Liver (tissue), 2 donors: ENCODE data around the gene MYOF.

ENCODE experiments used
- CTCF ChIP-seq: fragments of 150-350 bp; IDR thresholded peaks from 2 replicates; pipeline ENCODE4 v1.5.1; 2017; ENCODE audit warnings: improper control_type of control experiment, low read depth, low read length; ENCODE audit not compliant: missing input control
- REST ChIP-seq: IDR thresholded peaks from 2 replicates; pipeline ENCODE4 v1.6.1; 2016; ENCODE audit warnings: antibody characterized with exemption, mild to moderate bottlenecking
- donor health status: healthy.

DNA sequence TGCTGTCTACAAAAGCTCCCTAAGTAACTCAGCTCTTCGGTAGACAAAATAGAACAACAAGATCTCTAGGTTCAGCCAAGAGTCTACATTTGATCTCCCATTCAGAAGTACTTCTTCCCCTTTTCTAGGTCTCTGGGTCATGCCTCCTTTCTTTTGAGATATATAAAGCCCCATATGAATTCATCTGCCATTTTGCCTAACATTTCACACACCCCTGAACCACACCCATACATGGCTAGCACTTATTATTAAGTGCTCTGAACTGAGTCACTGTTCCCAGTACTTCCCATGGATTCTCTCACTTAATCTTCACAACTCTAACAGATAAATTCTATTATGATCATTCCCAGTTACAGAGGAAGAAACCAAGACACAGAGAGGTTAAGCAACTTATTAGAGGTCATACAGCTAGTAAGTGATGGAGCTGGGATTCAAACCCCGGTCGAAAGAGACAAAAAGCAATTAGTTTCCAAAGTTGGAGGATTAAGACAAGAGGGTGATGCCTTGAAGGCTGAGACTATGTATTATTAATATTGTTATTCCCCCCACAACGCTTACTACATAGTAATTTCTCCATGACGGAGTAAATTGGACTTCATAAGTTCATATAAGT, 17.3 kb downstream of the MYOF start:
- TF ChIP-seq CTCF (no peak), REST (no peak)
